GM12865 (cell line): ENCODE data around the gene CBX6.

Experiments used
- DNase-seq: peaks from one replicate; pipeline ENCODE4 v3.0.0; 2010; ENCODE audit warnings: low read depth
- H3K4me3 ChIP-seq: 2 replicates; pipeline ENCODE4 v1.5.1; 2011; ENCODE audit warnings: mild to moderate bottlenecking, low read depth, low read length, control low read depth
- CTCF ChIP-seq: IDR thresholded peaks from 2 replicates; pipeline ENCODE4 v1.5.1; 2011; ENCODE audit warnings: low read length, control low read depth, low read depth, inconsistent platforms; ENCODE audit not compliant: insufficient read depth; ENCODE audit errors: missing control alignments

Gene CBX6

GRCh38 chr22:38873469-38874411 lies 1.7 kb upstream of the CBX6 start:
- H3K4me3 ChIP-seq: peak overlapping the region; percentile 90; the same call in 1 of the 2 replicates
- peak; percentile 87 for DNase-seq
- TF ChIP-seq CTCF: no peak

- DNase-seq: no peak
- H3K4me3 ChIP-seq: peak overlapping the region; percentile 90
- no peak for TF ChIP-seq CTCF
These were observed 824 bp upstream of the CBX6 start for GRCh38 chr22:38872831-38873248.

GRCh38 chr22:38871360-38872171 lies 450 bp downstream of the CBX6 start:
- TF ChIP-seq CTCF: no peak
- peak overlapping the region; percentile 94 for H3K4me3 ChIP-seq
- DNase-seq: no peak

GRCh38 chr22:38870791-38871359 lies 1.1 kb downstream of the CBX6 start:
- no peak for DNase-seq
- no peak for TF ChIP-seq CTCF
- peak overlapping the region; percentile 94 for H3K4me3 ChIP-seq

GRCh38 chr22:38870312-38870741 lies 1.7 kb downstream of the CBX6 start:
- peak; percentile 90 for DNase-seq
- TF ChIP-seq CTCF: peak; percentile 96
- H3K4me3 ChIP-seq: peak overlapping the region; percentile 94

- no peak for TF ChIP-seq CTCF
- peak overlapping the region; percentile 94; the same call in 1 of the 2 replicates for H3K4me3 ChIP-seq
These were observed 2.4 kb downstream of the CBX6 start for GRCh38 chr22:38869663-38870062.

More at GRCh38 chr22:38869663-38870062, 2.4 kb downstream of the CBX6 start:
- no peak for DNase-seq
